Hematopoietic multipotent progenitor cell (in vitro differentiated cells): Measurements from ENCODE around the gene BCL3. TPM values are rescaled to one million over a fixed set of nuclear protein-coding genes. Genes with fewer than 3 reads are reported as not detected.
"Not testable (repeated sequence)": the region's sequence is repeated elsewhere in the genome, so short reads cannot be mapped to it uniquely, and the experiment has no call there.

Experiments used
- DNase-seq, 3 donors: peaks; one replicate each; pipeline ENCODE4 v3.0.0-alpha.2; 2011 to 2015; ENCODE audit warnings: low read depth in 2 of 3, low spot score in 2 of 3
- total RNA-seq: library from RNA; depleted of rRNA; stranded (reverse); fragments of >200 nt; gene quantifications from one replicate; pipeline ENCODE4 v1.2.3, GENCODE V29; 2012

Gene BCL3, protein sequence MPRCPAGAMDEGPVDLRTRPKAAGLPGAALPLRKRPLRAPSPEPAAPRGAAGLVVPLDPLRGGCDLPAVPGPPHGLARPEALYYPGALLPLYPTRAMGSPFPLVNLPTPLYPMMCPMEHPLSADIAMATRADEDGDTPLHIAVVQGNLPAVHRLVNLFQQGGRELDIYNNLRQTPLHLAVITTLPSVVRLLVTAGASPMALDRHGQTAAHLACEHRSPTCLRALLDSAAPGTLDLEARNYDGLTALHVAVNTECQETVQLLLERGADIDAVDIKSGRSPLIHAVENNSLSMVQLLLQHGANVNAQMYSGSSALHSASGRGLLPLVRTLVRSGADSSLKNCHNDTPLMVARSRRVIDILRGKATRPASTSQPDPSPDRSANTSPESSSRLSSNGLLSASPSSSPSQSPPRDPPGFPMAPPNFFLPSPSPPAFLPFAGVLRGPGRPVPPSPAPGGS
- 31.0 TPM for total RNA-seq

DNA sequence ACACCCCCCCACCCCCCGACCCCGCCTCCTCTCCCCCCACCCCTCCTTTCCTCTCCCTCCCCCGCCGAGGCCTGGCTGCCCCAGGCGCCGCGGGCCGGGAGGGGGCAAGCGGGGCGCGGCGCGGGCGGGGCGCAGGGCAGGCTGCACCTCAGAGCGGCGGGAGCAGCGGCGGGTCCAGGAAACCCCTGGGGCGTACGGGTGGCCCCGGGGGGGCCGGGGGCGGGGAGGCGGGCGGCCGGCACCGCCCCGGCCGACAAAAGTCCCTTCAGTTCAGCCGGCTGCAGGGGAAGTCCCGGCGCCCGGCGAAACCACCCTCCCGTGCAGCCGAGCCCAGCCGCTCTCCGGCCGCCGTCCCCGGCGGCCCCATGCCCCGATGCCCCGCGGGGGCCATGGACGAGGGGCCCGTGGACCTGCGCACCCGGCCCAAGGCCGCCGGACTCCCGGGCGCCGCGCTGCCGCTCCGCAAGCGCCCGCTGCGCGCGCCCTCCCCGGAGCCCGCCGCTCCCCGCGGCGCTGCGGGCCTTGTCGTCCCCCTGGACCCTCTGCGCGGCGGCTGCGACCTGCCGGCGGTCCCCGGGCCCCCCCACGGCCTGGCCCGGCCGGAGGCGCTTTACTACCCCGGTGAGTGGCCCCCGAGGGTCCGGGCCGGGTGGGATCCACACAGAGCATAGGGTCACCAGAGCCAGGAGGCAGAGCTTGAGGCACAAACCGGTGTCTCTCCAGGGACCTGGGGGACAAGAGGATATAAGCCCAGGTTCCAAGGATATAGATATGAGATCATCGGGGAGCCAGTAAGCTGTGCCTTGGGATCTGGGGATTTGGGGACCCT lies at the start of gene BCL3:
Gene BCL3, plus strand, starts transcription at position 283 of the 829 bp plus-strand sequence. Its CDS starts 83 bp downstream, at position 366.
- peak in 2 of 3 donors; percentile 86 to 89 for DNase-seq

DNA sequence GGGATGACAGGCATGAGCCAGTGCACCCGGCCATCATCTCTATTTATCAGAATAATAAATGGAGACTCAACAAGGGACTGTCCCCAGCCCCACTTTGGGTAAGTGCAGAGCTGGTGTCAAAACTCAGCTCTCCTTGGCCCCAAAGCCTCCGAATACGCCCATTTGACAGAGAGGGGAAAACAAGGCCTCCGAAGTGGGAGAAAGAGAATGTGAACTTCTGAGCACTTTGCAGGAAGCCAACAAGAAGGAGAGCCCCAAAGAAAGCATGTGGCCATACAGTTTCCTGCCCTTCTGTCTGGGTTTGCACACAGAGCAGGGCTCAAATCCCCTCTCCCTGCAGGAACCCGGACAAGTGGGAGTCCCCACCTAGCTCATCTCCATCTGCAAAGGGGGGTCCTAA lies 48.0 kb upstream of the BCL3 start:
- DNase-seq: no peak

GRCh38 chr19:44701228-44701627 lies 47.3 kb upstream of the BCL3 start:
- DNase-seq: no peak

DNA sequence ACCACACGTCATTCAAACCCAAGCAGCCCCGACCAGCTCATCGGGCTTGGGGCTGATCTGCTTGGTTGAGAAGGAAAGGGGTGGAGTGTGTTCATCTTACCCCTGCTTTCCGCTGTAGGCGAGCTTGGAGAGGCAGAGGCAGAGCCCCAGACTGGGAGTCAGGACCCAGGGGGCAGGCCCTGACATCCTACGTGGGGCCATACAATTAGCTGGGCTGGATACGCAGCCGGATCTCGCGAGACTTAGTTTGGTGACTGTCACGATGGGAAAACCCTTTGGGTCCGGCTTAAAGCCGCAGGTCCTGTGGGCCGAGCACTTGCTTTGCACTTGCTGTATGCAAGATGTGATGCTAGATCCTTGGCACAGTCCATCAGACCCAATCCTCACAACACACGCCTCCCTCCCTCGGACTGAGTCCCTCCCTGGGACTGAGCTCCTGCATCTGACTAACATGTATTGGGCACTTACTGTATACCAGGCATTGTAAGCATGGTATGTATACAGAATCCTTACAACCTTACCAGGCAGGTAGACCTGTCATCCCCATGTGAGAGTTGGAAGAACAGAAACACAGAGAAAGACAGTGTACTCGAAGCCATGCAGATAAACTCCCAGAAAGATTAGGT lies 45.8 kb upstream of the BCL3 start:
- no peak for DNase-seq

DNA sequence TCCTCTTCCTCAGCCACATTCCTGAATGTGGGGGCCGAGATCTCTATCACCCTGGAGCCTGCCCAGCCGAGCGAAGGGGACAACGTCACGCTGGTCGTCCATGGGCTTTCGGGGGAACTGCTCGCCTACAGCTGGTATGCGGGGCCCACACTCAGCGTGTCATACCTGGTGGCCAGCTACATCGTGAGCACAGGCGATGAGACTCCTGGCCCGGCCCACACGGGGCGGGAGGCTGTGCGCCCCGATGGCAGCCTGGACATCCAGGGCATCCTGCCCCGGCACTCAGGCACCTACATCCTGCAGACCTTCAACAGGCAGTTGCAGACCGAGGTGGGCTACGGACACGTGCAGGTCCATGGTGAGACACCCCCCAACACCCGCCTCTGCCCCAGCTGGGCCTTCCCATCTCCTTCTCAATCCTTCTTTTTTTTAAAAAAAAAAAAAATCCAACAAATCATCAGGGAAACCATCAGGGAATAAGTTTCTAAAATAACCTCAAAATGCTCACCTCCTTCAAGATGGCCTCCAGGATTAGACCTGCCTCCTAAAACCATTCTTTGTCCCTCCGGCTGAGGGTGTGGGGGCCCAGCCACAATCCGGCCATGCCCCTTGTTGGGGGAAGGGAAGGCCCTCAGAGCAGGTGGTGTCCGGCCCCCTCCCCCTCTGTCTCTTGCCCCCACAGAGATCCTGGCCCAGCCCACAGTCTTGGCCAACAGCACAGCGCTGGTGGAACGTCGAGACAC lies 45.0 kb upstream of the BCL3 start:
- no peak for DNase-seq

- DNase-seq: no peak
Measured at GRCh38 chr19:44704982-44705381, 43.5 kb upstream of the BCL3 start.

GRCh38 chr19:44705502-44706010 lies 43.0 kb upstream of the BCL3 start:
- no peak for DNase-seq

DNA sequence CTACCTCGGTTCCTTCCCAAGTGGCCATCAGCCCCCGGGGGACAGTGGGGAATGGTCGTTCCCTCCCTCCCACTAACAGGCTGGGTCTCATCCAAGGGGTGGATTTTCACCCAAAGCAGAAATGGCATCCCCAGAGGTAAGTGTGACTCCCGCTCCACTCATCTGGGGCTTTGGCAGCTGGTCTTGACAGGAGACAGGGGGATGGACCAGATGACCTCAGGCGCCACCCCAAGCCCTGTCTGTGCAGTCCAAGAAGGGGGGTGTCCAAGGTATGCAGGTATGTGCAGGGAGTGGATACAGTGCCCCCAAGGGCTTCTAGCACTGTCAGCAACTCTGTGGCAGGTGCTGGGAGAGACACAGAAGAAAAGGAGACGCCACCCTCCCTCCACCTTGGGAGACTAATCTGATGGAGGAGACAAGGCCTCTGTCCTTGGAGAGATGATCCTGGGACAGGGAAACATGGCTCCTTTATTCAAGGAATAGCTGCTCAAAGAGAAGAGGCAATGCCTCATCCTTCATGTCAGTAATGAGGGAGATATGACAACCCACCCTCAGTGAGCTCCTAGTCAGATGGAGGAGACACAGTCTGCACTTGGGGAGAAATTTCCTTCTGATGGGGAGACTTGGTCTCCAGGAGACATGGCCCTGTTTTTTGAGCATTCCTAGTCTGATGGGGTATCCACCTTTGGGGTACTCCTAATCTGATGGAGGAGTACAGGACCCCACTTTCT lies 41.8 kb upstream of the BCL3 start:
- DNase-seq: no peak

GRCh38 chr19:44707794-44708193 lies 40.7 kb upstream of the BCL3 start:
- DNase-seq: no peak

- DNase-seq: no peak
Measured at GRCh38 chr19:44708940-44709339, 39.6 kb upstream of the BCL3 start.

- not testable (repeated sequence) for DNase-seq
Measured at GRCh38 chr19:44709434-44710266, 38.9 kb upstream of the BCL3 start.

DNA sequence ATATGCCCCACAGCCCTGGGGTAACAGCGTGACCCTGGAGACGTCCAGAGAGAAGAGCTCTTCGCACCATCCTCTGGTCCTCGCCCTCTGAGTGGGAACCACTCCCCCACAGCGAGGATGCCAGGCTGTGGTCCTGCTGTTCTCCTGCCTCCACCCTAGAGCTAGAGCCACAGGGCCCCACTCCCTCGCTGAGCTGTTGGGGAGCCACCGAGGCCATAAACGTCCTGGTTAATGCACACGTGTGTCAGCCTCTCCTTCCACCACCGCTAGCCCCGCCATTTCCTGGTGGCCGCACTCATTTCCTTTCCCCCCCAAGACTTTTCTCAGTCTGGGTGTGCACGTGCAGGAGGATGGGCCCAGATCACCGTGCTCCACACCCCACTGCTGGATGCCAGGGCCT lies 38.0 kb upstream of the BCL3 start:
- DNase-seq: no peak

DNA sequence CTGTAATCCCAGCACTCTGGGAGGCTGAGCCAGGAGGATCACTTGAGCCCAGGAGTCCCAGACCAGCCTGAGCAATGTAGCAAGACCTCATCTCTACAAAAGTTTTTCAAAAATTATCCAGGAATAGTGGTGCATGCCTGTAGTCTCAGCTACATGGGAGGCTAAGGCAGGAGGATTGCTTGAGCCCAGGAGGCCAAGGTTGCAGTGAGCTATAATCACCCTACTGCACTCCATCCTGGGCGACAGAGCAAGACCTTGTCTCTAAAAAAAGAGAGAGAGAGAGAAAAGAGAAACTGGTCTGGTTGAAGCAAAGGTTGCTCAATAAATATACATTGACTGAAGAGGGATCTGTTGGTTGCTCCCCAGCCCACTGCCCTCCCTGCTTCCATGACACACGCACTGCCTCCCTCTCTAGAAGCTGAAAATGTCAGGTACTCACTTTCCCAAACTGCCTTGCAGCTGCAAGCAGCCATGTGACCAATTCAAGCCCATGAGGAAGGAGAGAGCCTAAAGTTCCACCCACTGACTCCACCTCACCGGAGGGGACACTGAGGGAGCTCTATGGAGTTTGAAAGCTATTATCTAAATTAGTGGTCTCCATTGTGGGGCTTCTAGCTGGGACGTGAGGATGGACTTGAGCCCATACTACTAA lies 35.5 kb upstream of the BCL3 start:
- peak in 1 of 3 donors; percentile 18 for DNase-seq

DNA sequence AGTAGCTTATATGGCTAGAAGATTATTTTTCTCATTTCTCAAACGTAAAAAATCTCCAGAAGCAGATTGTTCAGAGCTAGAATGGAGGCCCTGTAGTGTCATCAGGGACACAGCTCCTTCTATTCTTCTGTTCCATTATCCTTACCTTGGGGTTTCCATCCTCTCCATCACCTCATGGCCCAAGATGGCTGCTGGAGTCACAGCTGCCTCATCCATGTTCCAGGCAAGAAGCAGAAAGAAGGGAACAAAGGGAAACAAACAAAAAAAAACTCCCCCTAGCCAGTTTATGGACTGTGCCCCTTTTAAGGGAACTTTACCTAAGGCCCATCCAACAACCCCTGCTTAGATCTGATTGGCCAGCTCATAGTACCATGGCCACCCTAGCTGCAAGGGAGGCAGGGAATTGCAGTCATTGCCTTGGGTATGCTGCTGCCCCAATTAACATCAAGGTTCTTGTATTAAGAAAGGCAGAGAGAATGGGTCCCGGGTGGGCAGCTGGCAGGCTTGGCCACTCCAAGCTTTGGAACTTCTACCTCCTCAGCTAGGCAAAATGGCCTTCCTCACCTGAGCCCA lies 33.8 kb upstream of the BCL3 start:
- no peak for DNase-seq

- DNase-seq: no peak
Measured at GRCh38 chr19:44717603-44718002, 30.9 kb upstream of the BCL3 start.

DNA sequence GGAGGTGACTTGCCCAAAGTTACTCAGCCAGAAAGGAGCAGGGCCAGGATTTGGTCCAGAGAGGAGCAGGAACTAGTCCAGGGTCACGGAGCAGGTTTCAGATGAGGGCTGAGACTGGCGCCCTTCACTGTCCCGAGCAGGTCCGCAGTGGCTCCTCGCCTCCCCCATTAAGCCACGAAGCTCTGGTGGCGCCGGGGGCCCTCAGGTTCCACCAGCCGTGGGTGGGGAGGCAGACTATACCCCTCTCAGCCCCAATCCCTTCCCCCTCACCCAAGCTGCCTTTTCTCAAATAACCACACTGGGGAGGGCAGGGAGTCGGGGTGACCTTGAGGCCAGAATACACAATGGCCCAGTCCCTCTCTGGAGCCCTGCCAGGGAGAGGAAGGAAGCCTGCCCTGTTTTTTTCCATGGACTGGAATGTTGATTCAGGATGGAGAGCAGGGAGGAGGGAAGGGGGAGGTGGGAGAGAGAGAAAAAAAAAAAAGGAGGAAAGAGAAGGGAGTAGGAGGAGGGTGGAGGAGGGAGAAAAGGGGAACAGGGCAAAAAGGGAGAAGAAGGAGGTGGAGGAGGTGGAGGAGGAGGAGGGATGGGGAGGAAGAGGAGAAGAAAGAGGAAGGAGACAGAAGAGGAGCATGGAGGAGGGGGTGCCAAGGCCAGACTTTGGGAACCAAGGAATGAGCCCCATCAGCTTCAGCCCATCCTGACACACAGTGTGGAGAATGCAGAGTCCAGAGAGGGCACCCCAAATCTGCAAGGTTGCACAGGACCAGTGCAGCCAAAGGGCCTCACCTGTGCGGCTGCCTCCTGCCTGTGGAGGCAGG lies 29.9 kb upstream of the BCL3 start:
- no peak for DNase-seq

- DNase-seq: no peak
Measured at GRCh38 chr19:44719262-44719701, 29.2 kb upstream of the BCL3 start.
